Cardiac fibroblast (primary cell): Measurements from ENCODE around the gene ME1.

Source experiments
- DNase-seq, 2 donors: peaks; one replicate each; pipeline versions ENCODE4 v3.0.0 to v3.0.0-alpha.2; 2010; ENCODE audit warnings: low read depth in 2 of 2
- H3K4me3 ChIP-seq, 2 donors: replicated peaks in 1 of 2; 1 replicate in 1 of 2; 2 replicates in 1 of 2; pipeline ENCODE4 v1.5.1; 2011; ENCODE audit warnings: low read depth in 2 of 2, low read length in 2 of 2, mild to moderate bottlenecking in 2 of 2, moderate library complexity in 1 of 2
- CTCF ChIP-seq: IDR thresholded peaks from one replicate; pipeline ENCODE4 v1.5.1; 2011; ENCODE audit warnings: low read depth, mild to moderate bottlenecking, low read length, inconsistent platforms

Gene ME1

GRCh38 chr6:83470587-83470986, 39.7 kb upstream of the ME1 start:
- no peak for DNase-seq
- no peak for TF ChIP-seq CTCF
- no peak overlapping the region for H3K4me3 ChIP-seq

GRCh38 chr6:83470001-83470400, 39.1 kb upstream of the ME1 start:
- TF ChIP-seq CTCF: no peak
- no peak for DNase-seq
- H3K4me3 ChIP-seq: no peak overlapping the region

GRCh38 chr6:83467620-83468036, 36.8 kb upstream of the ME1 start:
- TF ChIP-seq CTCF: no peak
- no peak for DNase-seq
- H3K4me3 ChIP-seq: no peak overlapping the region

- DNase-seq: no peak
- no peak overlapping the region for H3K4me3 ChIP-seq
- no peak for TF ChIP-seq CTCF
Observed at GRCh38 chr6:83466328-83466727, 35.5 kb upstream of the ME1 start.

- DNase-seq: no peak
- no peak for TF ChIP-seq CTCF
- no peak overlapping the region for H3K4me3 ChIP-seq
Observed at GRCh38 chr6:83464381-83465140, 33.7 kb upstream of the ME1 start.

- H3K4me3 ChIP-seq: no peak overlapping the region
- no peak for TF ChIP-seq CTCF
- DNase-seq: peak; percentile 33 to 57
Observed at GRCh38 chr6:83463886-83464285, 33.0 kb upstream of the ME1 start.

GRCh38 chr6:83462524-83462923, 31.7 kb upstream of the ME1 start:
- no peak for TF ChIP-seq CTCF
- no peak for DNase-seq
- H3K4me3 ChIP-seq: no peak overlapping the region
